HG03520 (cell line): ENCODE results near the gene PDZD7.

Experiments used
- ATAC-seq: cut with Tn5 transposase; IDR thresholded peaks from one replicate; pipeline ENCODE4 v1.9.1; 2021; ENCODE audit warnings: mild to moderate bottlenecking, moderate library complexity; ENCODE audit not compliant: unreplicated experiment

The PDZD7 gene

DNA sequence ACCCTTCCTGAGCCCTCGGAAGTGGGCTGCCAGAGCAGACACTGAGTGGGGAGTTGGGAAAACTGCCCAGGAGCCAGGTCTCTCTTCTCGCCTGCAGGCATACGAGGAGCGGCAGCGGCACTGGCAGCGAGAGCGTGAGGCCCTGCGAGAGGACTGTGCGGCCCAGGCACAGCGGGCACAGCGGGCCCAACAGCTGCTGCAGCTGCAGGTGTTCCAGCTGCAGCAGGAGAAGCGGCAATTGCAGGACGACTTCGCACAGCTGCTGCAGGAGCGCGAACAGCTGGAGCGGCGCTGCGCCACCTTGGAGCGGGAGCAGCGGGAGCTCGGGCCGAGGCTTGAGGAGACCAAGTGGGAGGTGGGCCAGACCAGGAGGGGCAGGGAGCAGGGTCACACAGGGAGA, 25.6 kb downstream of the PDZD7 start:
- no peak for ATAC-seq

DNA sequence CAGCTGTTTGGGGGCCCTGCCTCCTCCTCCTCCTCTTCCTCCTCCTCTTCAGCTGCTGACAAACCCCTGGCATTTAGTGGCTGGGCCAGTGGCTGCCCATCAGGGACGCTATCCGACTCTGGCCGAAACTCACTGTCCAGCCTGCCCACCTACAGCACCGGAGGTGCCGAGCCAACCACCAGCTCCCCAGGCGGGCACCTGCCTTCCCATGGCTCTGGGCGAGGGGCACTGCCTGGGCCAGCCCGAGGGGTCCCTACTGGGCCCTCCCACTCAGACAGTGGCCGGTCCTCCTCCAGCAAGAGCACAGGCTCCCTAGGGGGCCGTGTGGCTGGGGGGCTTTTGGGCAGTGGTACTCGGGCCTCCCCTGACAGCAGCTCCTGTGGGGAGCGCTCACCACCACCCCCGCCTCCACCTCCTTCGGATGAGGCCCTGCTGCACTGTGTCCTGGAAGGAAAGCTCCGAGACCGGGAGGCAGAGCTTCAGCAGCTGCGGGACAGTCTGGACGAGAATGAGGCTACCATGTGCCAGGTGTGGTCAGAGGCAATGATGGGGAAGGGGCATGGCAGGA, 27.2 kb downstream of the PDZD7 start:
- ATAC-seq: no peak

DNA sequence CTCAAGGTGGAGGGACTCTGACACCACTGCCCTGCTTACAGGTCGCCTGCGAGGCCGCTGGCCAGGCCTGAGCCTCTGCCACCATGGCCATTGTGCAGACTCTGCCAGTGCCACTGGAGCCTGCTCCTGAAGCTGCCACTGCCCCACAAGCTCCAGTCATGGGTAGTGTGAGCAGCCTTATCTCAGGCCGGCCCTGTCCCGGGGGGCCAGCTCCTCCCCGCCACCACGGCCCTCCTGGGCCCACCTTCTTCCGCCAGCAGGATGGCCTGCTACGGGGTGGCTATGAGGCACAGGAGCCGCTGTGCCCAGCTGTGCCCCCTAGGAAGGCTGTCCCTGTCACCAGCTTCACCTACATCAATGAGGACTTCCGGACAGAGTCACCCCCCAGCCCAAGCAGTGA, 28.5 kb downstream of the PDZD7 start:
- no peak for ATAC-seq

DNA sequence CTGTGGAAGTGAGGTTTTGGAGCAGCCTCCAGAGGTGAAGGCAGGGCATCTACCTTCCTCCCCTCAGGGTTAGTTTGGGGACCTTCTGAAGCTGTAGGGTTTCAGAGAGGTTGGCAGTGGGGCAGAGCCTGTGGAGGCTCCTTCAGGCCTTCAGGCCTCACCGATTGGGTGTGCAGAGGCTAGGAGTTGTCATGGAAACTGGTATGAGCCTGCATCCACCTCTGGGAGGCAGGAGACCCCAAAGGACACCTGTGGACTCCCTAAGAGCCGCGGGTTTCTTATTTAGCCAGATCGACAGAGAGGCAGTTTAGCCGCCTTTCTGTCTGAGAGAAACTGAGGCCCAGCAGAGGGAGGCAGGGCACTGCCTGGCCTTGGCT, 29.3 kb downstream of the PDZD7 start:
- no peak for ATAC-seq

DNA sequence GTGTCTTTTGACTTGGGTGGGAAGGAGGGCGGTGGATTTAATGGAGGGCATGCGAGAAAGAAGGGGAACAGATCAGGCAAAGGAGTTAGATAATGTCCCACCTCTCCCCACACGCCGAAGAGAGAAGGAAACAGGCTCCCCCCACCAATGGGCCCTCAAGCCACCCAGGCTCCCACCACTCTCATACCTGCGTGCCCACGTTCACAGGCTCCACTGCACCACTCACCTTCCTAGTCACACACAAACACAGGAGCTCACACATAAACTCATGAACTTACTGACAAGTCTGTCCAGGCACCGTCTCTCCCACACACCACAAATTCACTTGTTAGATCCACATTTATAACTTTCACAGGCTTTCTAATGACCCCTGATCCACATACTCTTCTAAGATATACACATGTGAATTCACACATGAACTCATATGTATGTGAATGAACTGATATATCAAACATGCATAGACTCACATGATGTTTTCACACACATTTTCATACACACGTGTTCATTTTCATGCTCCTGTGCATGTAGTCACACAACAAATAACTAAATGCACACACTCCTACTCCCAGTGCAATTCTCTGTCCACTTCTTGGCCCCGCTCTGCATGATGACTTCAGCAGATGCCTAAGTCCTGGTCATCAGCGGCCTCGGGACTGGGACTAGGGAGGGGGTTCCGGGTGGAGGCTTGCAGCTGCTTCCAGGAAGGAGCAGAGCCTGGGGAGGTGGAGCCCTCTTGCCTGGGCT, 29.8 kb downstream of the PDZD7 start:
- ATAC-seq: no peak

DNA sequence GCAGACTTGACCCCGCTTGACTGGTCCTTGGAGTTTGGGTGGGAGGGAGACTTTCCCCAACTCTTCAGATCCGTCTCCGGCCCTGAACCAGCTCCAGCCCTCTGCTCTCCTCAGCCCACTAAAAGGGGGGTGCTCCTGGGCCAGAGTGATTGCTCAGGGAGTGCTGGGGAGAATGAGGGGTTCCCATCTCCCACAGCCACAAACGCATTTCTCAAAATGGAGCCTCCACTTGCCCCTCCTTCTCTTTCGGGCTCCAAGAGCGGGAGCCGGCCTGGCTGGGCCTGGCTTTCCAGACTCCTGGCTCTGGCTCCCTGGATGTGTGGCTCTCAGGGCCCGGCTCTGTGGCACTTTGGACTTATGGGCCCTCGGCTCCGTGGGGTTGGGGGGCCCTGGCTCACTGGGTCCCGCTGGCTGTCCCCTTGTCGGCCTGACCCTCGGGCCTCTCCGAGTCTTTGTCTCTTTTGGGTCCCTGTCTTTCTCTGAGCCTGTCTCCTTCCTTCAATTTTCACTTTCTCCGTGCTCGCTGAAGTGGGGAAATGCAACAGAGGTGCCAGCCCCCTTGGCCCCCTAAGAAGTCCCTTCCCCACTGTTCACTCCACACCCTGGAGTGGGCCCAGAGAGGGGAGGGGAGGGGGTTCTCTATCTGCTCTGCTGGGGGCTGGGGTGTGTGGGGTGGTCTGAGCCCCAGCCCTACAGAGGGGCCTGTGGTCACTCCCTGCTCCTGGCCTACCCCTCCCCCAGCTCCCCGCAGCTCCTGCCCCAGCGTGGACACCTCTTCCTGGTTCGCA, 30.6 kb downstream of the PDZD7 start:
- no peak for ATAC-seq

DNA sequence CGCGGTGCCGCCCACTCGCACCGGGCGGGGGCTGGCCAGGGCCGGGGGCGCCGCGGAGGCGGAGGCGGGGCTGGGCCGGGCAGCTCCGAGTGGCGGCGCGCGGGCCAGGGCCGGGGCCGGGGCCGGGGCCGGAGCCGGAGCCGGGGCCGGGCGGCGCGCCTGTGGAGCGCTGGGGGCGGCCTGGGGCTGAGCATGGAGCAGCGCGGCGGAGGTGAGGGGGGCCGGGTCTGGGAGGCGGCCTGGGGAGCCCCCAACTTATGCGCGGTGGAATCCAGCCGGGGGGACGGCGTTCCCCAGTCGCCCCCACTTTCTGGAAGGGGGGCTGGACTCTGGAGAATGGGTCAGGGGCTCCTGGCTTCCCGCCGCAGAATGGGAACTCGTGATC, 31.2 kb downstream of the PDZD7 start, which contains the start of gene LZTS2:
TSS of gene LZTS2 (plus strand) at position 67 of the 385 bp plus-strand sequence. CDS start 2,731 bp downstream, outside the sequence.
- ATAC-seq: no peak

DNA sequence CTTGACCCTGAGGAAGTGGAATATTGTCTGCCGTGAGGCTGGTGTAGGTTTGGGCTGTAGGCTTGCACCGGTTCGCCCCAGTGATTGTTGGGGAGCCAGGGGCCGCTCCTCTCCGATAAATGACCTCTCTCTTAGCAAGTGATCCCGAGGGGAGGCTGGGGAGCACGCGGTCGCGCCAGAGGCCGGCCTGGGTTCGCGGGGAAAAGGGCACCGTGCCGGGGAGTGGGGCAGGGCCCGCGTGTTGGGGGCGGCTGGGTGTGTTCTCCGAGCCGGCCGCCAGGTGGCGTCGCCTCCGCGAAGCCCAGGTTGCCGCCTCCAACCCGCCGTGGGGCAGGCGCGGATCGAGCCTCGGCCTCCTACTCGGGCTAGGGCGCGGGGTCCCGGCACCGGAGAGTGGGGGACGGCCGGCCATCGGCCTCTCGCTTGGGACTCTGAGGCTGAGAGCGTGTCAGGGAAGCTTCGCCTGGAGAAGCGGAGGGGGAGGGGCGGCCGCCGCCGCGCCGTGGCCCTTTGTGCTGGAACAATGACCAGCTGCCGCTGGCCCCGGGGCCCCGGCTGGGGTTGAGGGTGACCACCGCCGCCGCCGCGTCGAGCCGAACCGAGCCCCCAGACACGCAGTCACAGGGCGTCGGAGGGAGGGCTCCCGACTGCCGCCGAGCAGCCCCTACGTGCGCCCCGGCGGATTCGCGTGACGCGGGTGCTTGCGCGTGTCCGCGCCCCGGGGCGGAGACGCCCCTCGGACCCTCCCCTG, 31.8 kb downstream of the PDZD7 start:
- peak; percentile 42 for ATAC-seq

DNA sequence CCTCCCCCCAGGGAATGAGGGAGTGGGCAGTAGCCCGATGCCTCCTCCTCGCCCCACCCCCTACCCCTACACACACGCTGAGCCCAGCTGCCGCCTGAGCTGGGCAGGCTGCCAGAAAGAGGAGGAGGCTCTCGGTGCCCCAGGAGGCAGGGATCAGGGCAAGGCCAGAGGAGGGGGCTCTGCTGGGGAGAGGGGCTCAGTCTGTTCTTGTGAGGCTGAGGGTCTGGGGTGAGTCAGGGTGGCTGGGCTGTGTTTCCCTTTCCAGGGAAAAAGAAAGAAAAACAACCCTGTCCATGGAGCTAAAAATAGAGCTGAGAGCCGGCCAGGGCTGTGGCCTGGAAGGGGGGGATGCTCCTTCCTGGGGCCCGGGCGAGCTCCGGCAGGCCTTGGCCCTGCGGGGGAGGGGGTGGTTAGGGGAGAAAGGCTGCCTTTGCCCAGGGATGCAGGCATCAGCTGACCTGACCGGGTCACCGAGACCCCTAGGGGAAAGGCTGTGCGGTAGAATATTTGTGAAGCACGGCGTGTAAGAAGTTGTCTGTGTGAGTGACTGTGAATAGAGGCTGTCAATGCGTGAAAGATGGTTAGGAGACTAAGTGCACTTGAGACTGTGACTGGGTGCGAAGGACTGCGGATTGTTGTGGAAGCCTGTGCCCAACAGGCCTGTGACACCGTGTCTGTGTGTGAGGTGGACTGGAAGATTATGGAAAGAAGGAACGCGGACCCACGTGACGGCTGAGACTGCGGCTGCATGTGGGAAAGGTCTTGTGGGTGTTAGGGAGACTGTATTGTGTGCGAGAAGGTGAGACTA, 32.5 kb downstream of the PDZD7 start:
- no peak for ATAC-seq

DNA sequence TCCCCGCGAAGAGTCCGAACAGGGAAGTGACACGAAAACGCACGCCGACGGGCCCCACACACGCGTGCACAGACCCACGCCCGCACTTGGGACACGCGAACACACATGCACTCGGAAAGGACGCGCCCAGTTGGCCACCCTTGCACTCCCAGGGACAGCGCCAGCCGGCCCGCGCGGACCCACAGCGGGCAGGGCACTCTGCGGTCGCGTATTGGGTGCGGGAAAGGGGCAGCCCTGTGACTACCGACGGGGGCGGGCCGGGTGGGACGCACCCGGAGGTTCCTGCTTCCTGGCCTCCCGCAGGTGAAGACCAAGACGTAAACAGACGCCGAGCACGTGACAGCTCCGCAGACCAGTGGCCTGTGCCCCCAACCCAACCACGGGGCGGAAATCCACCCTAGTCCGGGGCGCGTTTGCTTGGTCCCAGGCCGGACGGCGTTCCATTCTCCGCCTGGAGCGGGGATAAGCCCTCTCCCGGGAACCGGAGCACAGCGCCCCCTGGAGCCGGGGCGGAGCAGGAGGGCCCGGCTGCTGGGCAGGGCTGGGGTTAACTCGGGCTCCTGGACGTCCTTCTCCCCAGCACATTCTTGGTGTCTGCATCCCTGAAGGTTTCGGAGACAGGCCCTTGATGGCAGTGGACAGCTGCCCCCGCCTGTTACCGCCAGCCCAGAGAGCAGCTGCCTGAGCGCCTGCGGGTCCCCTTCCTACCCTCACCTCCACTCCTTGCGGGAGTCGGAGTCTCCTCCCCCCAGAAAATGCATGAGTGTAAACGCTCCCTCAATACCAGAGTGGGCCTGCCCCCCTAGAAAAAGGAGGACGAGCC, 33.4 kb downstream of the PDZD7 start:
- no peak for ATAC-seq

DNA sequence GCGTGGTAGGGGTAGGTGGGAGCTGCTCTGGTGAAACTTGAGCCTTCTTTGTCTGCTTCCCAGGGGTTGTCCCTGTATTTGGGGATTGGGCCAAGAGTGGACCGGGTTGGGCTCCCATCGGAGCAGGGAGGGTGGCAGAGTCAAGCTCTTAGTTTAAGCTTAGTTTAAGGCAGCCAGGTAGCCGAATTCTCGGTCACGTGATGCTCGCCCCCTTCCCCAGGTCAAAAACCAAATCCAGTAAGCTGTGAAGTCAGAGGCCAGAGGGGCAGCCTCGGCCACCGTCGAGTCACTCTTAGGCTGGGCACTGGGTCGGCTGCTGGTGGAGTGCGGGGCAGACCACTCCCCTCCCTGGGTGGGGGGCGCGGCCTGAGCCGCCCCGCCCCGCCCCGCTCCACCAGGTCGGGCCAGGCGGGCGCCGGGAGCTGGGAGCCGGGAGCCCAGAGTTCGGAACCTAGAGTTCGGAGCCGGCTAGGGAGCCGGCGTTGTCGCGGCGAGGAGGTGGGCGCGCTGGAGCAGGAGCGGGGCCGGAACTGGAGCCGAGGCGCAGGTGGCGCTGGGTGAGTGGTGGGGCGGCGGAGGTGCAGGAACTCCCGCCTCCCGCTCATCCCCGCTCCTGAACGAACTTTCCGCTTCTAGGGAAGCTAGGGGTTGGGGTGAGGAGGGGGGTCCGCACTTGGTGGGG, 34.1 kb downstream of the PDZD7 start:
- no peak for ATAC-seq

DNA sequence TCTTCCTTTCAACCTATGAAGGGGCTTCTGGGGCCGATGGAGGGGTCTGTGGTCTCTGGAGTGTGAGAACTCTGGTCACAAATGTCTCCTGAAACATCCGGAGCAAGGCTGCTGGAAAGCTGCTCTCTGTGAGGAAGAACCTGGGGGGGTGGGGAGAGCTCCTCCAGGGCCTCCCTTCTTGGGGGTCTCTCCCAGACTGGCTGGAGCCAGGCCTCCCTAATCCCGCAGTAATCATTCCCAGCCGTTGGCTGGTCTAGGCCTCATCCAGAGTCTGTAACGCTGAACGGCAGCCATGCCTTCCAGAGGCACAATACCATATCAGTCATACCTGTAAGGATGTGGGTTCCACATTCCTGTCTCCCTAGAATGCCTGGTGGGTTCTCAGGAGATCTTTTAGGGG, 35.7 kb downstream of the PDZD7 start:
- ATAC-seq: no peak

DNA sequence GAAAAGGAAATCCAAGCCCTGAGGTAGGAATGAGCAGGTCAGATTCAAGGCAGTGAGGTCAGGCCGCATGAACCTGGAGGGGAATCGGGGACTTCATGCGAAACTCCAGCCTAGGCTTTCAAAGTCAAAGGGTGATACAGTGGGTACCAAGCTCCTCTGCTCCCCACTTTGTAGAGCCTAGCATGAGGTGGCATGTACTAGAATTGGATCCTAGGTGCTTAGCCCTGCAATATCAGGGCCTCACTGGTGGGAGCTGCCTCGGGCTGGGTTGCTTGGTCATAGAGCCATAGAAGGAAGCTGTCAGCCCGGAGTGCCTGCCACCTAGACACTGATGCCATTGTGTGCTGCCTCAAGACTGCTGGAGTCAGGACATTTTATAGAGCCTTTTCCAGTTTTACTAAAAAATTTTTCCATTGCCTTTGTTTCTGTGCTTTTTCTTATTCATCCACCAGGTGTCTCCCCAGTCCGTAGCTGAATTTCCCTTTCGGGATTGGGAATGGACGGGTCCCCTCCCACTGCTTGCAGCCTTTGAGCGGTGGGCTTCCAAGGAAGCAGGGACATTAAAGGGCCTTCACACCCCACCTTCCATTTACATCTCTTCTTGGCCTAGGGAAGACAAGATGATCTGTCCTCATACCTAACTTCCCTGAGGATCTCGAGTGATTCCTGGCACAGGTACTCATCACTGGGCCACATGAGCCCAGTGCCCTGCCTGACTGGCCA, 36.8 kb downstream of the PDZD7 start:
- ATAC-seq: no peak

DNA sequence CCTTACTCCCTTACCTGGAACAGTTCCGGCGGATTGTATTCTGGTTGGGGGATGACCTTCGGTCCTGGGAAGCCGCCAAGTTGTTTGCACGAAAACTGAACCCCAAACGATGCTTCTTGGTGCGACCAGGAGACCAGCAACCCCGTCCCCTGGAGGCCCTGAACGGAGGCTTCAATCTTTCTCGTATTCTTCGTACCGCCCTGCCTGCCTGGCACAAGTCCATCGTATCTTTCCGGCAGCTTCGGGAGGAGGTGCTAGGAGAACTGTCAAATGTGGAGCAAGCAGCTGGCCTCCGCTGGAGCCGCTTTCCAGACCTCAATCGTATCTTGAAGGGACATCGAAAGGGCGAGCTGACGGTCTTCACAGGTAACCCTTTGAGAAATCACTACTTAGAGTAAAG, 41.8 kb downstream of the PDZD7 start:
- no peak for ATAC-seq

DNA sequence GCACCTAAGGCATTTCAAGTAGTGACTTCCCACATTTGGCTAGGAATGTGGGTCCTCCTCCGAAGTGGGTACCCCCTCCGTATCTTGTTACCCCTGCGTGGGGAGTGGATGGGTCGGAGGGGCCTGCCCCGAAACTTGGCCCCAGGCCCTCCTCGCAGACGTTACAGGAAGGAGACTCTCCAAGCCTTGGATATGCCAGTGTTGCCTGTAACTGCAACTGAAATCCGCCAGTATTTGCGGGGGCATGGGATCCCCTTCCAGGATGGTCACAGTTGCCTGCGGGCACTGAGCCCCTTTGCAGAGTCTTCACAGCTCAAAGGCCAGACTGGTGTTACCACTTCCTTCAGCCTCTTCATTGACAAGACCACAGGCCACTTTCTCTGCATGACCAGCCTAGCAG, 42.8 kb downstream of the PDZD7 start:
- no peak for ATAC-seq

DNA sequence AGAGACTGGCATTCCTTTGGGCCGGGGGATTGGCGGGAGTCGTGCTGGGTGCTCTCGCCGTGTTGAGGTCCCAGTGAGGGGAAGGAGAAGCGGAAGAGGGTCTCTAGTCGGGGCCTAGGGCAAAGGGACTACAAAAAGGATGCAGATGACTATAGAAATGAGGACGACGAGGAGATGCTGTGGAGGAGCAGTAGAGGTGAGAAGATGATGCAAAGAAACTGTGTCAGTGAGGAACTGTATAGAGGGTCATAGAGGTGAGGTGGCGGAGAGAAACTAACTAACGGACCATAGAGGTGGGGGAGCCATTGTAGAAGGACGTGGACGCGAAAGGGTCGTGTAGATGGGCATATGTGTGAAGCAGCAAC, 43.3 kb downstream of the PDZD7 start:
- no peak for ATAC-seq

DNA sequence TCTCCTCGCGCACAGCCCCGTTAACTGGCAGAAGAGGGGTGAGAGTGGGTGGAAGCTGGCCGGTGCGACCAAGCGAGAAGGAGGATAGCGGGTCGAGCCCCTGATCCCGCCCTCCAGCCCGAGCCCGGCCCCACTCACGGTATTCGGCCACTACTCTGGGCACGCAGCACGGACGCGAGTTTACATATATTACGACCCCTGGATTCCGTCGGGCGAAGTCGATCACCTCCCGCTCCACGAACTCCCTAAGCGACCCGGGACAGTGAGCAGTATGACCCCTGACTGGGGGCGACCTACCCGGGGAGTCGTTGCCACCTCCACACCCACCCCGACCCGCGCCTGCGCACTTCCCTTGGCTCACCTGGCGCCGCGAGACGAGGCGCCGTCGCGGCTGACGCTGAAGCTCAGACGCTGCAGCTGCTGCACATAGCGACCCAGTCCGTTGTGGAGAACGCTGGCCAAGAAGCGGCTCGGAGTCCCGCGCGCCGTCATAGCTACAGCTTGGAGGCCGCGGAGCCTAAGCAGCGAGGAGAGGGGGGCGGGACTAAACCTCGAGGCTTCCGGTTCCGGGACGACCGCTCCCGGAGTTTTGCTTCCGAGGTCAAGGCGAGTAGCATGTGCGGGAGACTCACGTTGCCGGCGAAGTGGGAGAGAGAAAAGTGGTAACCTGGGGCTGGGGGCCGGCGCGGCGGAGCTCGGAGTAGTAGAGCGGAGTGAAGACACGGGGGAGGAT, 43.8 kb downstream of the PDZD7 start, which contains the start of the genes MRPL43 and TWNK:
TSS of gene MRPL43 (minus strand) at position 546 of the 733 bp plus-strand sequence. CDS start at position 492, 54 bp downstream.
TSS of gene TWNK (plus strand) at position 592 of the 733 bp plus-strand sequence. CDS start 668 bp downstream, outside the sequence.
- peak; percentile 79 for ATAC-seq

DNA sequence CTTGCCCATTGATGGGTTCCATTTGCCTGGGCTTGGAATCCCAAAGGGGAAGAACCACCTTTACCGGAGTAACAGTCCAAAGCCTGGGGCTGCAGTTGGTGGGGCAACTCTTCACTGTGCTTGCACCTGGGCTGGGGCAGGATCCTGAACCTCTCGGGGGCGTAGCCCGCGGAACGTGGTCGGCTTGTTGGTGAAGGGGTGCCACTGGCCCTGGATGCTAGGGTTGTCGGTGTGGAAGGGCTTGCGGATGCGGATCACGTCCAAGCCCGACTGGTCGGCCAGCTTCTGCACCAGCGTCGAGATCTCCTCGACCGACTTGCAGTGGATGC, 44.3 kb downstream of the PDZD7 start:
- ATAC-seq: no peak
